OCI-LY3 (cell line): ENCODE measurements around the gene ARHGAP21.

Experiments
- H2AFZ ChIP-seq: fragments of 200-600, 300-600 bp; shearing (Covaris generic); 2 replicates; pipeline ENCODE4 v1.6.0; 2014; ENCODE audit warnings: antibody characterized with exemption, low read depth, low read length
- H3K27ac ChIP-seq: fragments of 200-600, 300-600 bp; sonication (generic); 2 replicates; pipeline ENCODE4 v1.5.1; 2014; ENCODE audit warnings: mild to moderate bottlenecking, low read length, moderate library complexity, mixed read lengths
- H3K27me3 ChIP-seq: fragments of 200-600, 300-600 bp; sonication (generic); 2 replicates; pipeline ENCODE4 v1.6.1; 2014; ENCODE audit warnings: low read depth, low read length, mixed read lengths
- H3K36me3 ChIP-seq: fragments of 200-600, 300-600 bp; sonication (generic); replicated peaks from 2 replicates; pipeline ENCODE3; 2014; ENCODE audit warnings: low read depth, low read length, mixed read lengths
- H3K4me1 ChIP-seq: fragments of 300-600, 200-600 bp; sonication (generic); 2 replicates; pipeline ENCODE4 v1.6.1; 2014; ENCODE audit warnings: low read length, mixed read lengths
- H3K4me2 ChIP-seq: fragments of 200-600, 300-600 bp; sonication (generic); 2 replicates; pipeline ENCODE4 v1.6.1; 2014; ENCODE audit warnings: low read length, mixed read lengths
- H3K4me3 ChIP-seq: fragments of 300-600, 200-600 bp; sonication (generic); 2 replicates; pipeline ENCODE4 v1.5.1; 2014; ENCODE audit warnings: antibody characterized with exemption, mild to moderate bottlenecking, low read length, moderate library complexity
- H3K79me2 ChIP-seq: fragments of 300-600, 200-600 bp; shearing (Covaris generic); 2 replicates; pipeline ENCODE4 v1.6.1; 2014; ENCODE audit warnings: mild to moderate bottlenecking, low read length, mixed read lengths
- H3K9ac ChIP-seq: fragments of 300-600, 200-600 bp; shearing (Covaris generic); 2 replicates; pipeline ENCODE4 v1.6.0; 2014; ENCODE audit warnings: mild to moderate bottlenecking, low read length, moderate library complexity
- H3K9me3 ChIP-seq: fragments of 200-600, 300-600 bp; shearing (Covaris generic); 2 replicates; pipeline ENCODE4 v1.6.1; 2014; ENCODE audit warnings: low read length, mixed read lengths; ENCODE audit not compliant: insufficient read depth
- H4K20me1 ChIP-seq: fragments of 200-600, 300-600 bp; sonication (generic); 2 replicates; pipeline ENCODE4 v1.6.1; 2016; ENCODE audit warnings: low read length, mixed read lengths; ENCODE audit not compliant: insufficient read depth
- EZH2phosphoT487 ChIP-seq: fragments of 200-600 bp; shearing (Covaris generic); IDR thresholded peaks from 2 replicates; pipeline ENCODE4 v1.6.1; 2018; ENCODE audit warnings: antibody characterized with exemption, mixed run types, low read depth
- TF ChIP-seq, protein P1 (sequence below): fragments of 200-600, 300-600 bp; sonication (generic); IDR thresholded peaks from 2 replicates; pipeline ENCODE4 v1.5.1; 2014; ENCODE audit warnings: antibody characterized with exemption, low read length, low read depth

The ARHGAP21 gene

DNA sequence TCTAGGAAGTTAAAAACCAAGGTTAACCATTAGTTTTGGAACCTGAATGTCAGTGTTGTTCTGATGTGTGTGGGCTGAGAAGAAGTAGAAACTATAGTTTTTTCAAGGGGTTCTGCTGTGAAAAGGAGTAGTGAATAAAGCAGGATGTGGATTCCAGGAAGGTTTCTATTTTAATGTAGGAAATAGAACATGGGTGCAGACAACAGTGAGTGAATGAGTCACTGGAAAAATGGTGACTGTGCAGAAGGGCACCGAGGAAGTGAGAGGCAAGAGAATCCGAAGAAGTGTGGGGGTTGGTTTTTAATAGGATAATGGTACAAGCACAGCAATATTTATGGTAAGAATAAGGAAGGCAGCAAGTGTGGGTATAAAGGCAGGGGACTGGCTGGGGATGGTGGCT is 120.4 kb downstream of the ARHGAP21 start:
- Histone ChIP-seq H3K4me2 (no peak overlapping the region), H3K4me1 (no peaks in the 10 kb centered on the region), H4K20me1 (no peaks in the 10 kb centered on the region), H3K27me3 (no peaks in the 10 kb centered on the region), H3K9me3 (no peaks in the 10 kb centered on the region), H3K4me3 (no peak overlapping the region), H2AFZ (no peak overlapping the region), H3K36me3 (no peaks in the 10 kb centered on the region), H3K79me2 (no peaks in the 10 kb centered on the region), H3K27ac (no peak overlapping the region), H3K9ac (no peak overlapping the region)
- TF ChIP-seq EZH2phosphoT487, result no peak
- TF ChIP-seq, protein P1, sequence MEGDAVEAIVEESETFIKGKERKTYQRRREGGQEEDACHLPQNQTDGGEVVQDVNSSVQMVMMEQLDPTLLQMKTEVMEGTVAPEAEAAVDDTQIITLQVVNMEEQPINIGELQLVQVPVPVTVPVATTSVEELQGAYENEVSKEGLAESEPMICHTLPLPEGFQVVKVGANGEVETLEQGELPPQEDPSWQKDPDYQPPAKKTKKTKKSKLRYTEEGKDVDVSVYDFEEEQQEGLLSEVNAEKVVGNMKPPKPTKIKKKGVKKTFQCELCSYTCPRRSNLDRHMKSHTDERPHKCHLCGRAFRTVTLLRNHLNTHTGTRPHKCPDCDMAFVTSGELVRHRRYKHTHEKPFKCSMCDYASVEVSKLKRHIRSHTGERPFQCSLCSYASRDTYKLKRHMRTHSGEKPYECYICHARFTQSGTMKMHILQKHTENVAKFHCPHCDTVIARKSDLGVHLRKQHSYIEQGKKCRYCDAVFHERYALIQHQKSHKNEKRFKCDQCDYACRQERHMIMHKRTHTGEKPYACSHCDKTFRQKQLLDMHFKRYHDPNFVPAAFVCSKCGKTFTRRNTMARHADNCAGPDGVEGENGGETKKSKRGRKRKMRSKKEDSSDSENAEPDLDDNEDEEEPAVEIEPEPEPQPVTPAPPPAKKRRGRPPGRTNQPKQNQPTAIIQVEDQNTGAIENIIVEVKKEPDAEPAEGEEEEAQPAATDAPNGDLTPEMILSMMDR, result no peak

DNA sequence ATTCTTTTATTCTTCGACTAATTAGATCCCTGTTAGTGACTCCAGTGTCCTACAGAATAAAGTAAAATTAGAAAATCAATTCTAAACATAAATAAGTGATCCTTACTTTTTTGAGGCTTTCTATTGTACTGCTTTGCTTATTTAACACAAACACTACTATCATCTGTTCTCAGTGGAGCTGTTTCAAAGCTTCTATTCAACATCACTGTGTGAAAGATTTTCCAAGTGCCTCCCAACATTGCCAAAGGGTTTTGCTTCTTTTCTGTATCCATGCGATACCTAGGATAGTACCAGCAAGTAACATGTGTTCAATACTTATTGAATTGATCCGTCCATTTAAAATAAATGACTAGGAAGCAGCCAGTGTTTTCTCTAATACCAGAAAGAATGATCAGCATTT is 125.7 kb downstream of the ARHGAP21 start:
- no peak overlapping the region for H3K4me2 ChIP-seq
- H3K36me3 ChIP-seq, result no peaks in the 10 kb centered on the region
- H3K79me2 ChIP-seq, result no peaks in the 10 kb centered on the region
- H3K9me3 ChIP-seq, result no peaks in the 10 kb centered on the region
- H3K27me3 ChIP-seq, result no peaks in the 10 kb centered on the region
- no peak overlapping the region for H3K9ac ChIP-seq
- H2AFZ ChIP-seq, result no peak overlapping the region
- no peak overlapping the region for H3K27ac ChIP-seq
- H4K20me1 ChIP-seq, result no peaks in the 10 kb centered on the region
- H3K4me3 ChIP-seq, result no peak overlapping the region
- H3K4me1 ChIP-seq, result no peaks in the 10 kb centered on the region
- TF ChIP-seq EZH2phosphoT487, result no peak
- TF ChIP-seq, protein P1, result no peak

DNA sequence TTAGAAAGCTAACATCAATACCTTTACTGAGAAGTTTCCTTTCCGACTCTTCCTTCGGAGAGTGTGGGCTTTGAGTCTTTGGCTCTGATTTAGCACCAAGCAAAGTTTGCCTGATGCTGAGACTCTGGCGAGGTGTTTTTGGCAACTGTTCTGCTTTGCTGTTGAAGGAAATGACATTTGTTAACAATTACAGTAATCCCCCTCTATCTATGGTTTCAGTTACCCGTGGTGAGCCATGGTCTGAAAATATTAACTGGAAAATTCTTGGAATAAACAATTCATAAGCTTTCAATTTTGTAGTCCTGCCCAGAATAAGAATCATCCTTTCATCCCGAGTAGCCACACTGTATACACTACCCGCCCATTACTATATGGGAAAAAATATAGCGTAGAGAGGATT is 126.3 kb downstream of the ARHGAP21 start:
- no peaks in the 10 kb centered on the region for H3K4me1 ChIP-seq
- no peaks in the 10 kb centered on the region for H3K36me3 ChIP-seq
- H3K4me3 ChIP-seq, result no peak overlapping the region
- H4K20me1 ChIP-seq, result no peaks in the 10 kb centered on the region
- H3K79me2 ChIP-seq, result no peaks in the 10 kb centered on the region
- H3K4me2 ChIP-seq, result no peak overlapping the region
- H2AFZ ChIP-seq, result no peak overlapping the region
- no peaks in the 10 kb centered on the region for H3K27me3 ChIP-seq
- TF ChIP-seq, protein P1, result no peak
- no peak for TF ChIP-seq EZH2phosphoT487
- H3K9ac ChIP-seq, result no peak overlapping the region
- H3K9me3 ChIP-seq, result no peaks in the 10 kb centered on the region
- no peak overlapping the region for H3K27ac ChIP-seq

DNA sequence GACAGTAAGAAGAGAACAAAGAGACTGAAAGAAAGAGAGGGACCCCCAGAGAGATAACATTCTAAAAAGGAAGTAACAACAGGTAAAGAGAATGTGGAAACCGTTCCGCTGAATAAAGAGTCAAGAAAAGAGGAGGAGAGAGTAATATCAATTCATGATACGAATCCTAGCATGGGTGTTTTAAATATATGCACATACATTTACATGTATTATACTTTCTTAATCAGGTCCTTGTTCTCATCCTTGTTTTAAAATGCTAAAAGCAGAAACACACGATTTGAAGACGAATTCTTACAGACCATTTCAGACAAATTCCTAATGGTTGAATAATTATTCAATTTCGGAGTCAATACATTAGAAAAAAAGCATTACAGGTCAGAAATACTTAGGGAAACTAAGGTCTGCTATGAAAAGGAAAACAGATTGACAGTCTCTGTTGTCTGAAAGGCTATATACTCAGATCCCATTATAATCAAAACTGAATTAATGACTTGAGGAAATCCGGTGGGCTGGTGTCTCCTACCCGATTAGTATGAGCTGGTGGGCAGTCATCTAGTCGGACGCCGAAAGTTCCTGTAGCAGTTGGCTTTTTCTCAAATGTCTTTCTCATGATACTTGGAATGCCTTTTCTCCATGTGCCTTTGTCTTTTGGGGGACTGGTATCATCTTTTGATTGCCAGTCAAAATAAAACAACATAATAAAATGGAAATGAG is 127.3 kb downstream of the ARHGAP21 start:
- Histone ChIP-seq H3K9me3 (no peaks in the 10 kb centered on the region), H3K27ac (no peak overlapping the region), H4K20me1 (no peaks in the 10 kb centered on the region), H3K9ac (no peak overlapping the region), H2AFZ (no peak overlapping the region), H3K4me2 (no peak overlapping the region), H3K36me3 (no peaks in the 10 kb centered on the region), H3K4me3 (no peak overlapping the region), H3K4me1 (no peaks in the 10 kb centered on the region), H3K27me3 (no peaks in the 10 kb centered on the region), H3K79me2 (no peaks in the 10 kb centered on the region)
- no peak for TF ChIP-seq EZH2phosphoT487
- TF ChIP-seq, protein P1, result no peak
